HepG2 (cell line): ENCODE measurements around the gene FBXW8. TPM values are rescaled to one million over a fixed set of nuclear protein-coding genes. Genes with fewer than 3 reads are reported as not detected.

Source experiments
- ARNT2 ChIP-seq: sonication (generic); formaldehyde crosslinking; IDR thresholded peaks from 2 replicates; pipeline ENCODE4 v1.8.0; 2022; ENCODE audit warnings: mild to moderate bottlenecking, low read depth, missing genetic modification reagents, moderate library complexity
- ELF3 ChIP-seq: IDR thresholded peaks from 2 replicates; pipeline ENCODE4 v1.6.1; 2016; ENCODE audit warnings: missing genetic modification reagents, missing compliant biosample characterization
- ETV5 ChIP-seq: IDR thresholded peaks from 2 replicates; pipeline ENCODE4 v1.6.1; 2018; ENCODE audit warnings: missing biosample characterization, missing genetic modification reagents, inconsistent platforms, borderline replicate concordance
- FOXJ3 ChIP-seq: sonication (generic); formaldehyde crosslinking; IDR thresholded peaks from 2 replicates; pipeline ENCODE4 v1.4.0; 2020; ENCODE audit warnings: missing genetic modification reagents, mild to moderate bottlenecking, borderline replicate concordance
- FOXK1 ChIP-seq: sonication (generic); formaldehyde crosslinking; IDR thresholded peaks from 2 replicates; pipeline ENCODE4 v1.4.0; 2020; ENCODE audit warnings: low read depth, missing genetic modification reagents, borderline replicate concordance
- FOXO1 ChIP-seq: sonication (generic); formaldehyde crosslinking; IDR thresholded peaks from 2 replicates; pipeline ENCODE4 v1.4.0; 2020; ENCODE audit warnings: missing genetic modification reagents
- KDM3A ChIP-seq: IDR thresholded peaks from 2 replicates; pipeline ENCODE4 v1.6.1; 2018; ENCODE audit warnings: low read depth, missing compliant biosample characterization
- KDM6A ChIP-seq: IDR thresholded peaks from 2 replicates; pipeline ENCODE4 v1.6.1; 2016; ENCODE audit warnings: low read depth
- MAZ ChIP-seq, 2 experiments: sonication (generic) in 1 of 2; formaldehyde crosslinking in 1 of 2; IDR thresholded peaks; 2 replicates each; pipeline versions ENCODE4 v1.5.0 to v1.6.1; 2012 to 2020; ENCODE audit warnings: low read depth in 2 of 2, mild to moderate bottlenecking in 2 of 2, borderline replicate concordance in 1 of 2, improper control_type of control experiment in 1 of 2, low read length in 1 of 2, missing genetic modification reagents in 1 of 2, moderate library complexity in 1 of 2
- MEIS2 ChIP-seq: sonication (generic); formaldehyde crosslinking; IDR thresholded peaks from 2 replicates; pipeline ENCODE4 v1.9.0; 2021; ENCODE audit warnings: mild to moderate bottlenecking, missing genetic modification reagents
- NCOR1 ChIP-seq: fragments of 200-600 bp; sonication (generic); IDR thresholded peaks from 2 replicates; pipeline ENCODE4 v1.7.0; 2017; ENCODE audit warnings: antibody characterized with exemption, low read length, borderline replicate concordance
- POLR2AphosphoS2 ChIP-seq: IDR thresholded peaks from 2 replicates; pipeline ENCODE4 v1.6.1; 2011; ENCODE audit warnings: low read depth, low read length, improper control_type of control experiment
- RARA ChIP-seq: IDR thresholded peaks from 2 replicates; pipeline ENCODE4 v1.6.1; 2016; ENCODE audit warnings: missing genetic modification reagents, missing compliant biosample characterization
- REL ChIP-seq: sonication (generic); formaldehyde crosslinking; conservative IDR thresholded peaks from 2 replicates; pipeline ENCODE4 v1.8.0; 2022; ENCODE audit warnings: mild to moderate bottlenecking, missing genetic modification reagents, moderate library complexity
- RFXAP ChIP-seq: sonication (generic); formaldehyde crosslinking; IDR thresholded peaks from 2 replicates; pipeline ENCODE4 v1.4.0; 2020; ENCODE audit warnings: missing genetic modification reagents, borderline replicate concordance
- SOX13 ChIP-seq, 3 experiments: fragments of 450-650 bp in 1 of 3; sonication (generic) in 1 of 3; formaldehyde crosslinking in 1 of 3; IDR thresholded peaks in 2 of 3; conservative IDR thresholded peaks in 1 of 3; 2 replicates each; pipeline versions ENCODE4 v1.5.0 to v1.6.1; 2016 to 2020; ENCODE audit warnings: antibody characterized with exemption in 1 of 3, mild to moderate bottlenecking in 1 of 3, missing compliant biosample characterization in 1 of 3, missing genetic modification reagents in 1 of 3, moderate library complexity in 1 of 3
- SOX5 ChIP-seq: IDR thresholded peaks from 2 replicates; pipeline ENCODE4 v1.6.1; 2016; ENCODE audit warnings: borderline replicate concordance
- TCF7 ChIP-seq: sonication (generic); IDR thresholded peaks from 2 replicates; pipeline ENCODE4 v1.6.1; 2016; ENCODE audit warnings: antibody characterized with exemption, low read depth
- WIZ ChIP-seq: sonication (generic); formaldehyde crosslinking; IDR thresholded peaks from 2 replicates; pipeline ENCODE4 v1.5.1; 2020; ENCODE audit warnings: mild to moderate bottlenecking, missing genetic modification reagents
- XRCC5 ChIP-seq: fragments of 200-400 bp; formaldehyde crosslinking; optimal IDR thresholded peaks from 2 replicates; pipeline ENCODE3; 2017; ENCODE audit warnings: mild to moderate bottlenecking, low read length
- ZNF17 ChIP-seq: sonication (generic); formaldehyde crosslinking; IDR thresholded peaks from 2 replicates; pipeline ENCODE4 v1.5.0; 2020; ENCODE audit warnings: mild to moderate bottlenecking, missing genetic modification reagents
- ZNF446 ChIP-seq: sonication (generic); formaldehyde crosslinking; IDR thresholded peaks from 2 replicates; pipeline ENCODE4 v1.5.0; 2020; ENCODE audit warnings: mild to moderate bottlenecking, missing genetic modification reagents
- polyA plus RNA-seq, 8 experiments: library from polyadenylated mRNA; depleted of rRNA in 3 of 8; stranded (reverse) in 7 of 8; unstranded in 1 of 8; fragments of >200 nt; fragmentation: Illumina TruSeq in 4 of 8; extraction: Trizol in 4 of 8; gene quantifications; 2 replicates each; pipeline versions ENCODE4 v1.2.1 to v1.2.3, GENCODE V29; 2011 to 2016; ENCODE audit warnings: low read depth in 4 of 8, missing spikeins in 1 of 8, mixed read lengths in 1 of 8; ENCODE audit not compliant: insufficient read depth in 1 of 8
- total RNA-seq, 5 experiments: library from RNA; depleted of rRNA; stranded (reverse); fragments of >200 nt; fragmentation: Illumina TruSeq; extraction: Trizol; gene quantifications; 2 replicates each; pipeline ENCODE4 v1.2.3, GENCODE V29; 2016; ENCODE audit warnings: low read depth in 1 of 5
- TF ChIP-seq, protein P1 (sequence below): sonication (generic); formaldehyde crosslinking; IDR thresholded peaks from 2 replicates; pipeline ENCODE4 v1.8.0; 2022; ENCODE audit warnings: missing genetic modification reagents, mild to moderate bottlenecking, moderate library complexity, borderline replicate concordance
- TF ChIP-seq, protein P2 (sequence below): sonication (generic); formaldehyde crosslinking; IDR thresholded peaks from 2 replicates; pipeline ENCODE4 v1.4.0; 2020; ENCODE audit warnings: missing genetic modification reagents
- TF ChIP-seq, protein P3 (sequence below): sonication (generic); formaldehyde crosslinking; IDR thresholded peaks from 2 replicates; pipeline ENCODE4 v1.4.0; 2020; ENCODE audit warnings: mild to moderate bottlenecking, low read depth, missing genetic modification reagents
- TF ChIP-seq, protein P4 (sequence below): IDR thresholded peaks from 2 replicates; pipeline ENCODE4 v1.6.1; 2018; ENCODE audit warnings: missing genetic modification reagents, mild to moderate bottlenecking, missing compliant biosample characterization

FBXW8 gene
- total and polyA plus RNA-seq, 2 of the 13 experiments (the other 11 are each of a cell fraction or from before 2014, with no cell fraction given): 5.1 to 5.9 TPM

DNA sequence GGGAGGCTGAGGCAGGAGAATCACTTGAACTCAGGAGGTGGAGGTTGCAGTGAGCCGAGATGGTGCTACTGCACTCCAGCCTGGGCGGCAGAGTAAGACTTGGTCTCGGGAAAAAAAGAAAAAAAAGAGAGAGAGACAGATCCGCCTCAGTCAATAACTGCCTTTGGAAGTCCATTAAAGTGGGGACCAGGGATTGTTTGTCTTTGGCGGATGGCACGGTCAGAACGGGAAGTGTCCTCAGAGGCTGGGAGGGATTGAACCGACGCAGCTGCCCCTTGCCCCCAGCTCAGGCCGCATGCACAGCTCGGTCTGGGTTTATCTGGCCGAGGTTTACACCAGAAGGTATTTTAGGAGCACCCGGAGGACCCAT, 134.0 kb downstream of the FBXW8 start (continued):
- no peak for TF ChIP-seq REL (CRISPR knock-in tag)
- 0 out of 2 replicates have a peak, but pooled peaks have one; percentile 22 for TF ChIP-seq KDM3A
- TF ChIP-seq SOX13 (IDR thresholded peaks at IDR 0.05): no peak
- TF ChIP-seq SOX13 (CRISPR knock-in tag; conservative IDR thresholded peaks at IDR 0.05 in 1 of 2, IDR thresholded peaks at IDR 0.05 in 1 of 2): peak in 1 of 2 experiments; percentile 36; a peak in 1 of 4 replicates
- TF ChIP-seq MEIS2 (CRISPR knock-in tag): 0 out of 2 replicates have a peak, but pooled peaks have one; percentile 19
- no peak for TF ChIP-seq ZNF17 (CRISPR knock-in tag)
- TF ChIP-seq KDM6A (CRISPR knock-in tag): peak; percentile 45; the same call in 1 of the 2 replicates
- peak; percentile 20; the same call in 1 of the 2 replicates for TF ChIP-seq MAZ (IDR thresholded peaks at IDR 0.05; ENCODE audit: borderline replicate concordance, low read depth, low read length)
- no peak for TF ChIP-seq MAZ (CRISPR knock-in tag; IDR thresholded peaks at IDR 0.05; ENCODE audit: low read depth)
- TF ChIP-seq FOXK1 (CRISPR knock-in tag): 0 out of 2 replicates have a peak, but pooled peaks have one; percentile 1
- TF ChIP-seq FOXJ3 (CRISPR knock-in tag): no peak
- peak; percentile 62 for TF ChIP-seq RARA (CRISPR knock-in tag)
- TF ChIP-seq, protein P1, sequence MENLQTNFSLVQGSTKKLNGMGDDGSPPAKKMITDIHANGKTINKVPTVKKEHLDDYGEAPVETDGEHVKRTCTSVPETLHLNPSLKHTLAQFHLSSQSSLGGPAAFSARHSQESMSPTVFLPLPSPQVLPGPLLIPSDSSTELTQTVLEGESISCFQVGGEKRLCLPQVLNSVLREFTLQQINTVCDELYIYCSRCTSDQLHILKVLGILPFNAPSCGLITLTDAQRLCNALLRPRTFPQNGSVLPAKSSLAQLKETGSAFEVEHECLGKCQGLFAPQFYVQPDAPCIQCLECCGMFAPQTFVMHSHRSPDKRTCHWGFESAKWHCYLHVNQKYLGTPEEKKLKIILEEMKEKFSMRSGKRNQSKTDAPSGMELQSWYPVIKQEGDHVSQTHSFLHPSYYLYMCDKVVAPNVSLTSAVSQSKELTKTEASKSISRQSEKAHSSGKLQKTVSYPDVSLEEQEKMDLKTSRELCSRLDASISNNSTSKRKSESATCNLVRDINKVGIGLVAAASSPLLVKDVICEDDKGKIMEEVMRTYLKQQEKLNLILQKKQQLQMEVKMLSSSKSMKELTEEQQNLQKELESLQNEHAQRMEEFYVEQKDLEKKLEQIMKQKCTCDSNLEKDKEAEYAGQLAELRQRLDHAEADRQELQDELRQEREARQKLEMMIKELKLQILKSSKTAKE (CRISPR knock-in tag): peak; percentile 20; the same call in 1 of the 2 replicates
- peak; percentile 73; the same call in 1 of the 2 replicates for TF ChIP-seq ETV5
- no peak for TF ChIP-seq NCOR1
- peak; percentile 11; the same call in 1 of the 2 replicates for TF ChIP-seq TCF7
- TF ChIP-seq XRCC5: no peak
- TF ChIP-seq WIZ: no peak
- TF ChIP-seq, protein P2, sequence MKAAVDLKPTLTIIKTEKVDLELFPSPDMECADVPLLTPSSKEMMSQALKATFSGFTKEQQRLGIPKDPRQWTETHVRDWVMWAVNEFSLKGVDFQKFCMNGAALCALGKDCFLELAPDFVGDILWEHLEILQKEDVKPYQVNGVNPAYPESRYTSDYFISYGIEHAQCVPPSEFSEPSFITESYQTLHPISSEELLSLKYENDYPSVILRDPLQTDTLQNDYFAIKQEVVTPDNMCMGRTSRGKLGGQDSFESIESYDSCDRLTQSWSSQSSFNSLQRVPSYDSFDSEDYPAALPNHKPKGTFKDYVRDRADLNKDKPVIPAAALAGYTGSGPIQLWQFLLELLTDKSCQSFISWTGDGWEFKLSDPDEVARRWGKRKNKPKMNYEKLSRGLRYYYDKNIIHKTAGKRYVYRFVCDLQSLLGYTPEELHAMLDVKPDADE: no peak
- TF ChIP-seq, protein P3, sequence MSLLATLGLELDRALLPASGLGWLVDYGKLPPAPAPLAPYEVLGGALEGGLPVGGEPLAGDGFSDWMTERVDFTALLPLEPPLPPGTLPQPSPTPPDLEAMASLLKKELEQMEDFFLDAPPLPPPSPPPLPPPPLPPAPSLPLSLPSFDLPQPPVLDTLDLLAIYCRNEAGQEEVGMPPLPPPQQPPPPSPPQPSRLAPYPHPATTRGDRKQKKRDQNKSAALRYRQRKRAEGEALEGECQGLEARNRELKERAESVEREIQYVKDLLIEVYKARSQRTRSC (CRISPR knock-in tag): no peak
- no peak for TF ChIP-seq ZNF446 (CRISPR knock-in tag)
- 0 out of 2 replicates have a peak, but pooled peaks have one; percentile 22 for TF ChIP-seq FOXO1 (CRISPR knock-in tag)
- no peak for TF ChIP-seq POLR2AphosphoS2
- peak; percentile 58; the same call in 1 of the 2 replicates for TF ChIP-seq ELF3 (CRISPR knock-in tag)
- TF ChIP-seq, protein P4, sequence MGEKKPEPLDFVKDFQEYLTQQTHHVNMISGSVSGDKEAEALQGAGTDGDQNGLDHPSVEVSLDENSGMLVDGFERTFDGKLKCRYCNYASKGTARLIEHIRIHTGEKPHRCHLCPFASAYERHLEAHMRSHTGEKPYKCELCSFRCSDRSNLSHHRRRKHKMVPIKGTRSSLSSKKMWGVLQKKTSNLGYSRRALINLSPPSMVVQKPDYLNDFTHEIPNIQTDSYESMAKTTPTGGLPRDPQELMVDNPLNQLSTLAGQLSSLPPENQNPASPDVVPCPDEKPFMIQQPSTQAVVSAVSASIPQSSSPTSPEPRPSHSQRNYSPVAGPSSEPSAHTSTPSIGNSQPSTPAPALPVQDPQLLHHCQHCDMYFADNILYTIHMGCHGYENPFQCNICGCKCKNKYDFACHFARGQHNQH (CRISPR knock-in tag): 0 out of 2 replicates have a peak, but pooled peaks have one; percentile 6
- no peak for TF ChIP-seq RFXAP (CRISPR knock-in tag)
- no peak for TF ChIP-seq ARNT2
- TF ChIP-seq SOX5: peak; percentile 47; the same call in 1 of the 2 replicates
